CD8-positive, alpha-beta memory T cell (primary cell): ENCODE measurements around the gene TRRAP. TPM values are rescaled to one million over a fixed set of nuclear protein-coding genes. Genes with fewer than 3 reads are reported as not detected.
"Not testable (repeated sequence)": the region's sequence is repeated elsewhere in the genome, so short reads cannot be mapped to it uniquely, and the experiment has no call there.

ENCODE experiments used
- CTCF ChIA-PET: fragments of 350-600 bp; sonication (Branson Sonifier 250); formaldehyde crosslinking; loops from one replicate; lab custom pipeline; 2021; ENCODE audit warnings: antibody characterized with exemption; lab: Charles Lee
- POLR2A ChIA-PET: fragments of 350-600 bp; sonication (Branson Sonifier 250); formaldehyde crosslinking; loops from one replicate; lab custom pipeline; 2021; ENCODE audit warnings: antibody characterized with exemption; lab: Charles Lee
- DNase-seq, 5 donors: peaks; one replicate each; pipeline versions ENCODE4 v3.0.0 to v3.0.0-alpha.2; 2020 to 2022; ENCODE audit warnings: mixed read lengths in 1 of 5
- H3K27ac ChIP-seq: one replicate; pipeline ENCODE4 v1.7.0; 2013; ENCODE audit warnings: low read depth, mild to moderate bottlenecking, low read length, moderate library complexity
- H3K27me3 ChIP-seq: 2 replicates; pipeline ENCODE4 v1.7.0; 2013; ENCODE audit warnings: low read length, mild to moderate bottlenecking; ENCODE audit not compliant: insufficient read depth, poor library complexity, severe bottlenecking
- H3K36me3 ChIP-seq: 2 replicates; pipeline ENCODE4 v1.7.0; 2013; ENCODE audit warnings: mild to moderate bottlenecking, low read length, moderate library complexity; ENCODE audit not compliant: insufficient read depth
- H3K4me1 ChIP-seq: 2 replicates; pipeline ENCODE4 v1.7.0; 2013; ENCODE audit warnings: mild to moderate bottlenecking, low read length, moderate library complexity; ENCODE audit not compliant: insufficient read depth
- H3K4me3 ChIP-seq: 2 replicates; pipeline ENCODE4 v1.7.0; 2013; ENCODE audit warnings: mild to moderate bottlenecking, low read length
- H3K9me3 ChIP-seq: 2 replicates; pipeline ENCODE4 v1.7.0; 2013; ENCODE audit warnings: mild to moderate bottlenecking, low read length
- H3K27ac Mint-ChIP-seq, 8 donors: one replicate each; pipeline ENCODE4 v1.8.0; 2020 to 2021; ENCODE audit warnings: mixed read lengths in 8 of 8, mild to moderate bottlenecking in 6 of 8, inconsistent platforms in 3 of 8, moderate library complexity in 3 of 8
- H3K27me3 Mint-ChIP-seq, 2 donors: one replicate each; pipeline ENCODE4 v1.8.0; 2020 to 2021; ENCODE audit warnings: mixed read lengths in 2 of 2, mild to moderate bottlenecking in 1 of 2, moderate library complexity in 1 of 2
- H3K36me3 Mint-ChIP-seq, 3 donors: one replicate each; pipeline ENCODE4 v1.8.0; 2020 to 2021; ENCODE audit warnings: mixed read lengths in 3 of 3, inconsistent platforms in 1 of 3, mild to moderate bottlenecking in 1 of 3
- H3K4me1 Mint-ChIP-seq, 3 donors: one replicate each; pipeline ENCODE4 v1.8.0; 2020 to 2021; ENCODE audit warnings: mixed read lengths in 3 of 3, inconsistent platforms in 1 of 3, mild to moderate bottlenecking in 1 of 3
- H3K4me3 Mint-ChIP-seq, 7 donors: one replicate each; pipeline ENCODE4 v1.8.0; 2020 to 2021; ENCODE audit warnings: mixed read lengths in 7 of 7, mild to moderate bottlenecking in 6 of 7, moderate library complexity in 4 of 7, inconsistent platforms in 2 of 7
- H3K9me3 Mint-ChIP-seq, 5 donors: one replicate each; pipeline ENCODE4 v1.8.0; 2020 to 2022; ENCODE audit warnings: mixed read lengths in 5 of 5, mild to moderate bottlenecking in 3 of 5, moderate library complexity in 2 of 5, inconsistent platforms in 1 of 5
- polyA plus RNA-seq: library from polyadenylated mRNA; unstranded; fragments of 300-500 nt; fragmentation: Illumina TruSeq; gene quantifications from one replicate; pipeline ENCODE4 v1.2.3, GENCODE V29; 2021
- total RNA-seq, 2 experiments: library from RNA; stranded (reverse); gene quantifications; one replicate each; pipeline ENCODE4 v1.2.3, GENCODE V29; 2021

TRRAP gene
- total and polyA plus RNA-seq, 3 experiments from 2014 or later = 4.6 to 51.4 (median 49.6) TPM

- H3K36me3 Mint-ChIP-seq = no peaks in the 10 kb centered on the region
- no peaks in the 10 kb centered on the region for H3K9me3 ChIP-seq
- ChIA-PET CTCF (interaction anchor here (1.6 to 4.2 kb wide), 3 partner anchors 8 to 405 kb away, joined by 3 to 27 read pairs (median 22); no protein-coding TSS in a partner anchor), POLR2A (no interaction called here)
- no peaks in the 10 kb centered on the region for H3K4me1 Mint-ChIP-seq
- no peaks in the 10 kb centered on the region for H3K36me3 ChIP-seq
- no peak overlapping the region for H3K4me3 Mint-ChIP-seq
- DNase-seq = no peak
- peaks cover 12 to 22% of the 10 kb centered on the region in 2 donors for H3K27me3 Mint-ChIP-seq
- no peaks in the 10 kb centered on the region for H3K9me3 Mint-ChIP-seq
- H3K27ac ChIP-seq = no peak overlapping the region
- no peaks in the 10 kb centered on the region for H3K4me1 ChIP-seq
- H3K27me3 ChIP-seq = no peaks in the 10 kb centered on the region
- no peak overlapping the region for H3K27ac Mint-ChIP-seq
- no peak overlapping the region for H3K4me3 ChIP-seq
Measured at GRCh38 chr7:98840096-98840495, 38.2 kb upstream of the TRRAP start.

GRCh38 chr7:98840722-98841121, 37.6 kb upstream of the TRRAP start:
- Histone ChIP-seq H3K4me3 (no peak overlapping the region), H3K27ac (no peak overlapping the region), H3K9me3 (no peaks in the 10 kb centered on the region), H3K4me1 (no peaks in the 10 kb centered on the region), H3K27me3 (no peaks in the 10 kb centered on the region), H3K36me3 (no peaks in the 10 kb centered on the region)
- no peaks in the 10 kb centered on the region for H3K4me1 Mint-ChIP-seq
- H3K27me3 Mint-ChIP-seq = peaks cover 12 to 21% of the 10 kb centered on the region in 2 donors
- no peak overlapping the region for H3K4me3 Mint-ChIP-seq
- ChIA-PET CTCF (interaction anchor here (0.7 to 4.2 kb wide), 9 partner anchors 9 to 415 kb away, joined by 3 to 27 read pairs (median 4); no protein-coding TSS in a partner anchor), POLR2A (no interaction called here)
- no peaks in the 10 kb centered on the region for H3K36me3 Mint-ChIP-seq
- H3K9me3 Mint-ChIP-seq = no peaks in the 10 kb centered on the region
- no peak for DNase-seq
- no peak overlapping the region for H3K27ac Mint-ChIP-seq

- Mint-ChIP-seq H3K4me1 (no peaks in the 10 kb centered on the region), H3K9me3 (no peaks in the 10 kb centered on the region), H3K27ac (no peak overlapping the region), H3K4me3 (no peak overlapping the region), H3K27me3 (peaks cover 12 to 21% of the 10 kb centered on the region in 2 donors), H3K36me3 (no peaks in the 10 kb centered on the region)
- Histone ChIP-seq H3K4me1 (no peaks in the 10 kb centered on the region), H3K36me3 (no peaks in the 10 kb centered on the region), H3K9me3 (no peaks in the 10 kb centered on the region), H3K27ac (no peak overlapping the region), H3K27me3 (no peaks in the 10 kb centered on the region), H3K4me3 (no peak overlapping the region)
- ChIA-PET POLR2A (no interaction called here), CTCF (interaction anchor here (0.7 to 4.2 kb wide), 15 partner anchors 9 to 820 kb away, joined by 3 to 27 read pairs (median 3); no protein-coding TSS in a partner anchor)
- DNase-seq = peak; percentile 44 to 74 (median 57)
Measured at GRCh38 chr7:98841179-98841997, 36.9 kb upstream of the TRRAP start.

- H3K36me3 Mint-ChIP-seq, H3K4me3 ChIP-seq, H3K4me1 Mint-ChIP-seq, H3K9me3 ChIP-seq, DNase-seq, H3K27me3 ChIP-seq, H3K9me3 Mint-ChIP-seq, POLR2A ChIA-PET, H3K27ac Mint-ChIP-seq, H3K4me1 ChIP-seq, H3K36me3 ChIP-seq, H3K27ac ChIP-seq, H3K4me3 Mint-ChIP-seq: not testable (repeated sequence)
- CTCF ChIA-PET = interaction anchor here (0.6 to 4.2 kb wide), 9 partner anchors 11 to 821 kb away, joined by 3 to 27 read pairs (median 3); no protein-coding TSS in a partner anchor
- H3K27me3 Mint-ChIP-seq = peaks cover 10 to 16% of the 10 kb centered on the region in 2 donors
Measured at GRCh38 chr7:98842552-98842951, 35.8 kb upstream of the TRRAP start.

GRCh38 chr7:98848918-98849317, 29.4 kb upstream of the TRRAP start:
- no peaks in the 10 kb centered on the region for H3K4me1 ChIP-seq
- peaks cover 0 to 9% (median 0%) of the 10 kb centered on the region in 3 donors for H3K36me3 Mint-ChIP-seq
- DNase-seq = no peak
- peaks cover 3 to 18% of the 10 kb centered on the region in 2 donors for H3K27me3 Mint-ChIP-seq
- H3K27me3 ChIP-seq = no peaks in the 10 kb centered on the region
- ChIA-PET CTCF (no interaction called here), POLR2A (no interaction called here)
- H3K9me3 ChIP-seq = no peaks in the 10 kb centered on the region
- no peak overlapping the region for H3K4me3 Mint-ChIP-seq
- no peak overlapping the region for H3K4me3 ChIP-seq
- no peaks in the 10 kb centered on the region for H3K4me1 Mint-ChIP-seq
- H3K9me3 Mint-ChIP-seq = peaks cover 0 to 9% (median 0%) of the 10 kb centered on the region in 5 donors
- no peak overlapping the region for H3K27ac ChIP-seq
- H3K36me3 ChIP-seq = no peaks in the 10 kb centered on the region
- no peak overlapping the region for H3K27ac Mint-ChIP-seq

GRCh38 chr7:98852826-98853225, 25.5 kb upstream of the TRRAP start:
- no peak overlapping the region for H3K27ac Mint-ChIP-seq
- H3K36me3 ChIP-seq = no peaks in the 10 kb centered on the region
- peaks cover 5 to 23% of the 10 kb centered on the region in 2 donors for H3K27me3 Mint-ChIP-seq
- H3K27ac ChIP-seq = no peak overlapping the region
- no peaks in the 10 kb centered on the region for H3K9me3 ChIP-seq
- POLR2A ChIA-PET = no interaction called here
- H3K4me1 Mint-ChIP-seq = no peaks in the 10 kb centered on the region
- H3K27me3 ChIP-seq = no peaks in the 10 kb centered on the region
- H3K4me3 Mint-ChIP-seq = no peak overlapping the region
- H3K9me3 Mint-ChIP-seq = peaks cover 0 to 9% (median 0%) of the 10 kb centered on the region in 5 donors
- H3K4me1 ChIP-seq = no peaks in the 10 kb centered on the region
- no peak for DNase-seq
- peaks cover 0 to 9% (median 0%) of the 10 kb centered on the region in 3 donors for H3K36me3 Mint-ChIP-seq
- CTCF ChIA-PET = no interaction called here
- H3K4me3 ChIP-seq = no peak overlapping the region

- H3K4me3 ChIP-seq = no peak overlapping the region
- no peaks in the 10 kb centered on the region for H3K9me3 ChIP-seq
- Mint-ChIP-seq H3K4me3 (no peak overlapping the region), H3K27ac (no peak overlapping the region), H3K4me1 (no peaks in the 10 kb centered on the region), H3K27me3 (peaks cover 17 to 35% of the 10 kb centered on the region in 2 donors), H3K9me3 (no peaks in the 10 kb centered on the region), H3K36me3 (peaks cover 0 to 3% (median 0%) of the 10 kb centered on the region in 3 donors)
- no peaks in the 10 kb centered on the region for H3K27me3 ChIP-seq
- H3K36me3 ChIP-seq = no peaks in the 10 kb centered on the region
- no peak overlapping the region for H3K27ac ChIP-seq
- no peak for DNase-seq
- POLR2A ChIA-PET = no interaction called here
- H3K4me1 ChIP-seq = no peaks in the 10 kb centered on the region
- CTCF ChIA-PET = no interaction called here
Measured at GRCh38 chr7:98855610-98856422, 22.5 kb upstream of the TRRAP start.
